HuH-7 (cell line): Measurements from ENCODE around the gene COL13A1.

ENCODE experiments used
- DNase-seq: peaks from one replicate; pipeline ENCODE4 v3.0.0; 2011; ENCODE audit warnings: low spot score

COL13A1 gene

DNA sequence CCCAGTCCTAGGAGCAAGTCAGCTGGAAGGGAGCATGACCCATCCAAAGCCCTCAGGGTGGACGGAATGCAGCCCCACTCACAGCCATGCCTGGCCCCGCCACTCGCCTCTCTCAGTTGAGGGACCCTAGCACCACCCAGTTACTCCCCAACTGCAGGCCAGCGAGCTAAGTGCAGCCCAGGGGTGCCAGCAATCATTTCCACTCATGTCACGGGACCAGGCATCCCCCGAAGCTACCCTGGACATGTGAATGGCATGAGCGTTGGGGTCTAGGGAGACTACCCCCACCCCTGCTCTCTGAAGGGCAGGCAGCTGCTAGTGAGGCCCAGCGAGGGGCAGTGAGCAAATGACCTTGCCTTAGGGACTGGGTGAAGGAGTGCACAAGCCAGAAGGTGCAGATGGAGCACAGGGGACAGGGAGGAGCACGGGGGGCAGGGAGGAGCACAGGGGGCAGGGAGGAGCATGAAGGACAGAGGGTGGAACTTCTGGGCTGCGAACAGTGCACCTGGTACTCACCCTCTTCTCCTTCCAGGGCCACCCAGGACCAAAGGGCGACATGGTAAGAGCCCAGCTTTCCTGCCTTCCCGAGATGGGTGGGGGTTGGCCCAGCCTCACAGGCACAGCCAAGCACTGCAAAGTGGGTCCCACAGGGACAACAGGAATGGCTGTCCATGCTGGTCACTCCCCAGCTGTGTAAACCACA is 87.3 kb downstream of the COL13A1 start:
- DNase-seq = no peak

DNA sequence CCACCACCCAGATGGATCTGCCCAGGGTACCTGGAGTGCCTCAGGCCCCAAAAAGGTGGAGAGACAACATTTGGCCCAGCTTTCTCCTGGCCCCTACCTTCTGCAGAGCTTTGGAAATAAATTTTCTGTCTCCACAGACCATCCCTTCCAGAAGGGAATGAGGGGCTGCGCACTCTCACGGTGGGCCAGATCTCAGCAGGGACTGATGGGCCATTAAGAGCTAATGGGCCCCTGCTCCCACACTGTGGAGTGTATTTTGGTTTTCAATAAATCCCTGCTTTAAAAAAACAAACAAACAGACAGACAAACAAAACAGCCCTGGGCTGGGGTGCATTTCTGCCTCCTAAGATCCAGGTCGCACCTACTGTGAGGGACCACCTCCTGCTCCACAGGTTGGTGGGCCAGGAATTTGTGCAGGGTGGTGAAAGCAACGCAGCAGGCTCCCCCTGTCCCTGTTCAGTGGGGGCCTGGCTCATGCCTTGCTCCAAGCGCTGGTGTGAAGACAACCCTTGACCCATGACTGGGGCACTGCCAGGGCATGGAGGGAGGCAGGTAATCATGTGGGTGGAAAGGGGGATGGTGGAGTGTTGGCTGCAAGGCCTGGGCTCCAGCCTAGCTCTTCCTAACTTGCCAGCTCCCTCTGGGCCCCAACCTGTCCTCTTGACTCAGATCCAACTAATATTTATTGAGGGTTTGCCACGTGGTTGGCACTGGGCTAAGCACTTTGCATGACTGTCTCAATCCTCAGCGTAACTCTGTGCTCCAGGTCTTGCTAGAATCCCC is 88.5 kb downstream of the COL13A1 start:
- DNase-seq = no peak

GRCh38 chr10:69891057-69891617 is 89.4 kb downstream of the COL13A1 start:
- DNase-seq = no peak

- DNase-seq = no peak
Observed at GRCh38 chr10:69892406-69892805, 90.7 kb downstream of the COL13A1 start.

- no peak for DNase-seq
Observed at GRCh38 chr10:69892816-69893215, 91.1 kb downstream of the COL13A1 start.

DNA sequence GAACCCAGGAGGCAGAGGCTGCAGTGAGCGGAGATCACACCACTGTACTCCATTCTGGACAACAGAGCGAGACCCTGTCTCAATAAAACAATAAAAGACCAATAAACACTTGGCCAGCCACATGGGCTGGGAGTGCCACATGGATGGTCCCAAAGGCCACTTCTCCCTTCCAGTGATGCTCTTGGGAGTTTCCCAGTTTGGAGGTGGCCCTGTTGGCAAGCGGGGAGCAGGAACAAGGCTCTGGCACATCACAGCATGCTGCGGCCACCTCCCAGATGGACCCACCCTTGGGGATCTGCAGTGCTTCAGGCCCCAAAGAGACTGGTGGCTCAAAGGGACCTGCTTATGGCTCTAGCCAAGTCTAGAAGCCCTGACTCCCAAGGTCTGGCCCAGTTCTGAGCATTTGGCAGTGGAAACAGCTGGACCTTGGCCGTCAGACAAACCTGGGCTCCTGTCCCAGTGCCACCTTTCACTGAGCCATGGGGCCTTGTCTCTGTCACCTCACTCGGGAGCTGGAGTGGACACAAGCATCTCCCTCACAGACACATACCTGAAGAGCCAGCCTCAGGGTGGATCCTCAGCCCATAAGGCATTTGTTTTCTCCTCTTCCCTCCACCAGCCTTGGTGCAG is 91.7 kb downstream of the COL13A1 start:
- DNase-seq = no peak

- no peak for DNase-seq
Observed at GRCh38 chr10:69894156-69894555, 92.5 kb downstream of the COL13A1 start.

DNA sequence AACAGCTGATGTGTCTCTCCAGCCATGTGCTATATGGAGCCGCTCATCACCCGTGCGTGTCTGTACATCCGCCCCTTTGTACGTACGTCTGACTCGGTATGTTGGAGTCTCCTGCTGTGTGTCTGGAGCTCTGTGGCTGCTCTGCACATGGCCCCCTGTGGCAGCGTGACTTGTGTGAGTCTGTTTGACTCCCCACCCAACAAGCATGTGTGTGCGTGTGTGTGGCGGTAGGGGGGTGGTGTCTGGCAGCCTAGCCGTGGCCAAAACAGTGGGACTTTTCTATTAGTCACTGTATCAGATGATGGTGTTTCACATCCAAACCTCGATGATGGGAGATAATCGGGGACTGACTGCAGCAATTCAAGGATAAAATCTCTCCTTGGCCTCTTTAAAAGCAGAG is 94.1 kb downstream of the COL13A1 start:
- no peak for DNase-seq

GRCh38 chr10:69896606-69897231 is 95.0 kb downstream of the COL13A1 start:
- no peak for DNase-seq

DNA sequence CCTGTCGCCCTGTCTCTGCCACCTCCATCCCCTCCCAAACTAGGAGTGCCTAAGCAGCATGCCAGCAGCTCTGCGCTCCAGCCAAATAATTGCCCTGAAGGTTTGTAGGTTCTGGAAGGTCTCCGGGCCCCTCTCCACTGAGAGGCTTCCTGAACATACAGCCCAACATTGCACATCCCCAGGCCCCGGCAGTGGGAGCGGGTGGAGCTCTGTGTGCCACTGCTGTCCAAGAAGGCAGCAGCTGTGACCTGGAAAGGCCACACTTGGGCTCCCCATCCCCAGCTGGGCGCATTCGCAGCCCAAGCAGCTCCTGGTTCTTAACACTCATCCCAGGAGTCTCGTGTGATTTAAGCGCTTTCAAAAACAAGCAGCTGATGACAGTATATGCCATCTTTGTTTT is 95.7 kb downstream of the COL13A1 start:
- no peak for DNase-seq

GRCh38 chr10:69897999-69898398 is 96.3 kb downstream of the COL13A1 start:
- no peak for DNase-seq

- DNase-seq = peak; percentile 22
Observed at GRCh38 chr10:69898524-69898923, 96.8 kb downstream of the COL13A1 start.

DNA sequence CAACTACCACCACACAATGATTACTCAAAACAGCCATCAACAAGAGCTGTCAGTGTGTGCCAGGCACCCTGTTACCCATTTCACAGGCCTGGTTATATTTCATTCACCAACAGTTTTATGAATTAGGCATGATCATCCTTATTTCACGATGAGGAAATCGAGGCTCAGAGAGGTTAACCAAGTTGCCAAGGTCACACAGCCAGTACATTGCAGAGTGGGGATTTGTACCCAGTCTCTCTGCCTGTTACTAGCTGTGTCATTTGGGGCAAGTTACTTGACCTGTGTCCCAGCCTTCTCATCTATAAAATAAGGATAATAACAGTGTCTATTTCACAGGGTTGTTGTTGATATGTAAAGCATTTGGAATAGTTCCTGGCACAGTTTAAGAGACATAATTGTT is 97.2 kb downstream of the COL13A1 start:
- DNase-seq = no peak

GRCh38 chr10:69899727-69900595 is 98.3 kb downstream of the COL13A1 start:
- no peak for DNase-seq

DNA sequence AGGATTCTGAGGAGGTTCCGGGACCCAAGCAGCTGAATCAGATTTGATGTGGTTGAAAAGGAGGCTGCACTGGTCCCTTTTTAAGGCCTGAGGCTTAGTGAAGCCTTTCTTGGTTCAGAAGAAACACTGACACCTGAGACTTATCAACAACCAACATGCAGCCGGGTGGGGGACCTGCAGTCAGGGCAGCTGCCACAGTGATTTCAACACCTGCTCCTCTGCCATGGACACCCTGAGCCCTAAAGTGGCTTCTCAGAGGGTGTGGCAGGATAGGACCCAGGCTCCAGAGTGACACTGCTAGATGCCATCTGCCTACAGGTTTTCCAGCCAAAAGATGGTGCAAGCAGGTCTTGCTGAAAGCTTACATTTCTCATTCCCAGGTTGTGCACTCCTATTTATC is 99.3 kb downstream of the COL13A1 start:
- no peak for DNase-seq

DNA sequence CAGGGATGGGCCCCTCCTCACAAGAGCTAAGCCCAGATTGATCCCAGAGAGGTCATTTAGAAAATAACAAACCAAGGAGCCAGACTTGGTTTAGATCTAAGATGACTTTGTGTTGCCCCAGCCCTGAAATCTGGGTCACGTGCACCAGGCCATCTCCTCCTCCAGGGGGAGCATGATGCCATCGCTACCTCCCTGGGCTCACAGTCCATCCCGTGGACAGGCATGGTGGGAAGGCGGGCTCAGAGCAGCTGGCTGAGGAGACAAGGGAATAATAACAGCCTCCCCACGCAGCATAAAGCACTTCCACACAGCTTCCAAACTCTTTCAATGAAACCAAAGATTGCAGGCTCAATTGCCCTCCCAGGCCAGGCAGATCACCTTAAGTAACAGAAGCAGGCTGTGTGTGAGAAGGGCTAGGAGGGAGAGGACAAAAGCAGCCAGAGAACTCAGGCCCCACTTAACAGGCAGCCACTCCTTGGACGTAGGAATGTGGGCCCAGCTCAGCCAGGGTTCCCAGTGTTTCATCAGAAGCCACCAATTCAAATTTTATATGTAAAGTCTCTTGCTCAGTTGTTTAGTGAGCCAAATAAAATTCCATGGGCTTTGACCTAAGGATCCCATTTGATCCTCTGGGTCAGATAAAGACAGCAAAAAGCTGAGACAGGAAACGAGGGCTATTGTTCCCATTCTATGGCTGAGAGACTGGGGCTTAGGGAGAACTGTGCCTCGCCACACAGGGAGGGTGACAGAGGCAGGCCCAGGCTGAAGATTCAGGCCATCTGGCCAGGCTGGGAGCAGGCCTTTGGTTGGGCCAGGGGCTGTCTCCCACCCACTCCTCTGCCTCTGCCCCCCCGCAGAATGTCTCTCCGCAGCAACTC is 100.2 kb downstream of the COL13A1 start:
- peak; percentile 79 for DNase-seq

DNA sequence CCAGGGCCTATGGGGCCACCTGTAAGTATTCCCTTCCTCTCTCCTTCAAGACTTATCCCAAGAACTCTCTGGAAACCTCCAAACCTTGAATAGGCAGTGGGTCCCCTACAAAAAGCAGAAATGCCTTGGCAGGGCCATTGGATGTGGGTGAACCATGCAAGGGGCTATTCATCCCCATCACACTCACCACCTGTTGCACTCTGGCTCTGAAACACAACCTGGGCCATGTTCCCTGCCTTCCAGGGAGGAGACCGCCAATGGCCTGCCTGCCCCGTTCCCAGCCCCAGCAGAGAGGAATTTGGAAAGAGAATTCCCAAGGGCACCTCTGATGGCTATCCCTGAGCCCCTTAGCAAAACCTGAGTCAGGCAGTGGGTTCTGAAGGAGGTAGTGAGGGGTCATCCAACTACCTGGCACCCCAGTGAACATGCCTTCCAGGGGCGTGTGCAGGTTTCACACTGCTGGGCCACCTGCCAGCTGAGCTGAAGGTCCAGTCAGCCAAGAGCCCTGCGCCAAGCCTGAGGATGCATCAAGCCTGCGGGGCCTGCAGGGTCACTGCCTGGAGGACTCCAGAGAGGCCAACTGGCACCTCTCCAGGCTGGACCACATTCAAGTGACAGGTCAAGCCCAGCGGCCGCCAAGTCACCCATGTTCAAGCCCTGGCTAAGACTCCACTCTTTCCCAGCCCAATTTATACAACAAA is 101.3 kb downstream of the COL13A1 start:
- DNase-seq = no peak

DNA sequence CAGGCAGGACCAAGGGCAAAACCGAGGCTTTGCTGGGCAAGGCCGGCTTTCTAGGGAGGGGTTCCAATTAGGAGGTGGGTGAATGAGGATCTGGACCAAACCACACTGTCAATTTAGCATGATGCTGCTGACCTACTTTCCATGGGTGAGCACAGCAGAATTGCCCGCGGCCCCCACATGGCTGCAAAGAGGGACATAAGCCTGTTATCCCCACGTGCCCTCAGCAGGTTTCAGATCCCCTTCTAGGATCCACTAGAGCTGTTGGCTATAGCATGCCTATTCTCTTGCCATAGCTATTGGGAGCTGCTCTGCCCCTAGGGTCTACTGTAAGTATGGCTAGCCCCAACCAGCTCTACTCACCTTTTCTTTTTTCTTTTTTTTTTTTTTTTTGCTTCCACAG is 102.8 kb downstream of the COL13A1 start:
- DNase-seq = no peak

- DNase-seq = no peak
Observed at GRCh38 chr10:69906425-69906824, 104.7 kb downstream of the COL13A1 start.

GRCh38 chr10:69907517-69907916 is 105.8 kb downstream of the COL13A1 start:
- DNase-seq = no peak
